Uterus (tissue), 2 donors: ENCODE results near the gene FOXN3.

Experiments used
- CTCF ChIP-seq, 4 experiments: fragments of 200-600 bp in 2 of 4; fragments of 450-650 bp in 2 of 4; sonication (generic) in 2 of 4; IDR thresholded peaks; one replicate each; pipeline ENCODE4 v1.5.1; 2016 to 2019; ENCODE audit warnings: antibody characterized with exemption in 4 of 4, mild to moderate bottlenecking in 2 of 4, moderate library complexity in 1 of 4
- POLR2A ChIP-seq, 2 donors: fragments of 450-650 bp; IDR thresholded peaks; one replicate each; pipeline ENCODE4 v1.6.1; 2016; ENCODE audit warnings: antibody characterized with exemption in 2 of 2, mild to moderate bottlenecking in 1 of 2, moderate library complexity in 1 of 2

DNA sequence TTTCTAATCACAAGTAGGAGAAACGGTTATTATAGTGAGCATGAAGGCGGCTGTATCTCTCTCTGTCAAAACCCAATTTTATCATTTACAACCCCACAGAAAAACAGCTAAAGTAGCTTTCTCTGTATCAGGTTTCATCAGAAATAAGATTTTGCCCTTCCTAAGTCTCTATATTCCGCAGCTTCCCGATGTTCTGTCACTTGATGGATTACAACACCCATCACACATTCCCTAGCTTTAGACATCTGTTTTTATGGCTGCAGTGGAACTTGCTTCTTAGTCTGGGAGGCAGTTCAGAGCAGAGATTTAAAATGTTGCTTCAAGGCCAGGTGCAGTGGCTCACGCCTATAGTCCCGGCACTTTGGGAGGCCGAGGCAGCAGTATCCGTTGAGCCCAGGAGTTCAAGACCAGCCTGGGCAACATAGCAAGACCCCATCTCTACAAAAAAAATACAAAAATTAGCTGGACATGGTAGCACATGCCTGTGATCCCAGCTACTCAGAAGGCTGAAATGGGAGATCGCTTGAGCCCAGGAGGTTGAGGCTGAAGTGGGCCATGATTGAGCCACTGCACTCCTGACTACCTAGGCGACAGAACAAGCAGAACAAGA, 27.6 kb upstream of the FOXN3 start:
- TF ChIP-seq CTCF (IDR thresholded peaks at IDR 0.05) (no peak), POLR2A (IDR thresholded peaks at IDR 0.05) (no peak)
